WTC11 (cell line): ENCODE data around the gene PM20D2. TPM values are rescaled to one million over a fixed set of nuclear protein-coding genes. Genes with fewer than 3 reads are reported as not detected.
A peak's percentile ranks its signal among the peaks of the same experiment; 100 is the strongest.

ENCODE experiments used
- AR ChIP-seq: fragments of 250-450 bp; sonication (Bioruptor Pico); IDR thresholded peaks from 2 replicates; pipeline ENCODE4 v1.9.0; 2021; ENCODE audit warnings: mild to moderate bottlenecking
- ATF2 ChIP-seq: sonication (generic); formaldehyde crosslinking; IDR thresholded peaks from 2 replicates; pipeline ENCODE4 v1.8.1; 2022; ENCODE audit warnings: low read depth, missing genetic modification reagents, borderline replicate concordance
- ATF6 ChIP-seq: sonication (generic); formaldehyde crosslinking; IDR thresholded peaks from 2 replicates; pipeline ENCODE4 v1.8.1; 2023; ENCODE audit warnings: mild to moderate bottlenecking, missing genetic modification reagents
- E2F1 ChIP-seq: sonication (generic); formaldehyde crosslinking; IDR thresholded peaks from 2 replicates; pipeline ENCODE4 v1.8.0; 2022; ENCODE audit warnings: mild to moderate bottlenecking, missing genetic modification reagents
- ELF4 ChIP-seq: sonication (generic); formaldehyde crosslinking; IDR thresholded peaks from 2 replicates; pipeline ENCODE4 v1.8.1; 2022; ENCODE audit warnings: low read depth, mild to moderate bottlenecking, moderate library complexity, missing genetic modification reagents
- EMX1 ChIP-seq: fragments of 250-450 bp; sonication (Bioruptor Pico); IDR thresholded peaks from 2 replicates; pipeline ENCODE4 v1.8.0; 2021; ENCODE audit warnings: mild to moderate bottlenecking
- ESRRA ChIP-seq: sonication (generic); formaldehyde crosslinking; IDR thresholded peaks from 2 replicates; pipeline ENCODE4 v1.8.1; 2022; ENCODE audit warnings: mild to moderate bottlenecking, missing genetic modification reagents, borderline replicate concordance
- ETV6 ChIP-seq: sonication (generic); formaldehyde crosslinking; IDR thresholded peaks from 2 replicates; pipeline ENCODE4 v1.8.1; 2022; ENCODE audit warnings: mild to moderate bottlenecking, missing genetic modification reagents
- GABPB1 ChIP-seq: sonication (generic); formaldehyde crosslinking; IDR thresholded peaks from 2 replicates; pipeline ENCODE4 v1.8.1; 2023; ENCODE audit warnings: mild to moderate bottlenecking, missing genetic modification reagents
- HMGXB4 ChIP-seq: sonication (generic); formaldehyde crosslinking; IDR thresholded peaks from 2 replicates; pipeline ENCODE4 v1.8.1; 2023; ENCODE audit warnings: mild to moderate bottlenecking, moderate library complexity, missing genetic modification reagents
- MXD4 ChIP-seq: fragments of 250-450 bp; sonication (Bioruptor Pico); IDR thresholded peaks from 2 replicates; pipeline ENCODE4 v1.8.0; 2021; ENCODE audit warnings: mild to moderate bottlenecking, moderate library complexity, borderline replicate concordance
- NFATC4 ChIP-seq: fragments of 250-450 bp; sonication (Bioruptor Pico); IDR thresholded peaks from 2 replicates; pipeline ENCODE4 v1.9.0; 2021; ENCODE audit warnings: mild to moderate bottlenecking
- PRDM15 ChIP-seq: sonication (generic); formaldehyde crosslinking; IDR thresholded peaks from 2 replicates; pipeline ENCODE4 v1.8.0; 2022; ENCODE audit warnings: missing genetic modification reagents
- PREB ChIP-seq: sonication (generic); formaldehyde crosslinking; IDR thresholded peaks from 2 replicates; pipeline ENCODE4 v1.8.1; 2022; ENCODE audit warnings: mild to moderate bottlenecking, missing genetic modification reagents, moderate library complexity, borderline replicate concordance
- RORB ChIP-seq: fragments of 250-450 bp; sonication (Bioruptor Pico); IDR thresholded peaks from 2 replicates; pipeline ENCODE4 v1.9.0; 2021; ENCODE audit warnings: mild to moderate bottlenecking
- SMAD3 ChIP-seq: sonication (generic); formaldehyde crosslinking; IDR thresholded peaks from 2 replicates; pipeline ENCODE4 v1.8.0; 2022; ENCODE audit warnings: missing genetic modification reagents, mild to moderate bottlenecking, borderline replicate concordance
- SMAD4 ChIP-seq: sonication (generic); formaldehyde crosslinking; IDR thresholded peaks from 2 replicates; pipeline ENCODE4 v1.8.0; 2022; ENCODE audit warnings: mild to moderate bottlenecking, missing genetic modification reagents
- TEAD1 ChIP-seq: sonication (generic); formaldehyde crosslinking; IDR thresholded peaks from 2 replicates; pipeline ENCODE4 v1.8.0; 2022; ENCODE audit warnings: mild to moderate bottlenecking, missing genetic modification reagents
- ZNF232 ChIP-seq: sonication (generic); formaldehyde crosslinking; IDR thresholded peaks from 2 replicates; pipeline ENCODE4 v1.8.0; 2022; ENCODE audit warnings: mild to moderate bottlenecking, missing genetic modification reagents
- ZNF317 ChIP-seq: sonication (generic); formaldehyde crosslinking; IDR thresholded peaks from 2 replicates; pipeline ENCODE4 v1.8.1; 2023; ENCODE audit warnings: low read depth, mild to moderate bottlenecking, moderate library complexity, missing genetic modification reagents, borderline replicate concordance
- ZNF512 ChIP-seq: sonication (generic); formaldehyde crosslinking; IDR thresholded peaks from 2 replicates; pipeline ENCODE4 v1.8.1; 2022; ENCODE audit warnings: missing genetic modification reagents, borderline replicate concordance
- ZNF671 ChIP-seq: fragments of 250-450 bp; sonication (Bioruptor Pico); IDR thresholded peaks from 2 replicates; pipeline ENCODE4 v1.8.0; 2021; ENCODE audit warnings: mild to moderate bottlenecking
- total RNA-seq: library from RNA; stranded (reverse); gene quantifications from 3 replicates; pipeline ENCODE4 v1.2.3, GENCODE V29; 2021

The PM20D2 gene
- total RNA-seq, 1 experiment from 2014 or later = 4.9 TPM

GRCh38 chr6:89145956-89146717 lies at the start of gene PM20D2 (continued):
- TF ChIP-seq AR (CRISPR knock-in tag) (no peak), HMGXB4 (CRISPR knock-in tag) (peak; percentile 91; the same call in 1 of the 2 replicates), ETV6 (CRISPR knock-in tag) (peak; percentile 66), E2F1 (CRISPR knock-in tag) (peak; percentile 90), RORB (no peak), SMAD3 (CRISPR knock-in tag) (peak; percentile 90; the same call in 1 of the 2 replicates), ESRRA (peak; percentile 86), ZNF232 (CRISPR knock-in tag) (peak; percentile 71), ELF4 (CRISPR knock-in tag) (peak; percentile 80; the same call in 1 of the 2 replicates), EMX1 (CRISPR knock-in tag) (no peak), ZNF512 (CRISPR knock-in tag) (peak; percentile 82; the same call in 1 of the 2 replicates), PRDM15 (CRISPR knock-in tag) (peak; percentile 51), ZNF671 (CRISPR knock-in tag) (no peak), GABPB1 (no peak; the same call in 1 of the 2 replicates), ATF6 (no peak), PREB (CRISPR knock-in tag) (no peak; the same call in 1 of the 2 replicates), SMAD4 (CRISPR knock-in tag) (0 out of 2 replicates have a peak, but pooled peaks have one; percentile 26), MXD4 (CRISPR knock-in tag) (no peak), ZNF317 (peak; percentile 29; the same call in 1 of the 2 replicates), NFATC4 (CRISPR knock-in tag) (no peak), ATF2 (CRISPR knock-in tag) (peak; percentile 85), TEAD1 (CRISPR knock-in tag) (peak; percentile 58)
